ENCODE results near the gene RPS4Y1.
A peak's percentile ranks its signal among the peaks of the same experiment; 100 is the strongest.

RPS4Y1 gene

GRCh38 chrY:2885880-2886279, 44.5 kb downstream of the RPS4Y1 start:
- DNase-seq, result no peak

- peak in 1 of 2 donors; percentile 25 for DNase-seq
Observed at GRCh38 chrY:2887386-2887785, 46.0 kb downstream of the RPS4Y1 start.

GRCh38 chrY:2887955-2888354, 46.6 kb downstream of the RPS4Y1 start:
- no peak for DNase-seq

GRCh38 chrY:2893471-2893870, 52.1 kb downstream of the RPS4Y1 start:
- DNase-seq, result no peak

- DNase-seq, result no peak
Observed at GRCh38 chrY:2896050-2896449, 54.6 kb downstream of the RPS4Y1 start.

DNA sequence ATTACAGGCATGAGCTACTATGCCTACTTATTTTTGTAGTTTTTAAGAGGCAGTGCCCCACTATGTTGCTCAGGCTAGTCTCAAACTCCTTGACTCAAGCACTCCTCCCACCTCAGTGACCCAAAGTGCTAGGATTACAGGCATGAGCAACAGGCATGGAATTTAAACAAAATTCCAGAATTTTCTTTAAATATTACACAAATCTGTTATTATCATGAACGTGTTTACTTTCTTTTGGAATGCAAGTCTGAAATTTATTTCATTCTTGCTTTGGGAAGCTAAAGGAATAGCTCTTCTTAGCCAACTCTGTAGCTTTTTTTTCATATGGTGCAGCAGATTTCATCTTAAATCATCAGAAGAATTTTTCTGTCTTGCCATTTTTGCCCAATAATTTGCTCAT, 66.0 kb downstream of the RPS4Y1 start:
- DNase-seq, result no peak

DNA sequence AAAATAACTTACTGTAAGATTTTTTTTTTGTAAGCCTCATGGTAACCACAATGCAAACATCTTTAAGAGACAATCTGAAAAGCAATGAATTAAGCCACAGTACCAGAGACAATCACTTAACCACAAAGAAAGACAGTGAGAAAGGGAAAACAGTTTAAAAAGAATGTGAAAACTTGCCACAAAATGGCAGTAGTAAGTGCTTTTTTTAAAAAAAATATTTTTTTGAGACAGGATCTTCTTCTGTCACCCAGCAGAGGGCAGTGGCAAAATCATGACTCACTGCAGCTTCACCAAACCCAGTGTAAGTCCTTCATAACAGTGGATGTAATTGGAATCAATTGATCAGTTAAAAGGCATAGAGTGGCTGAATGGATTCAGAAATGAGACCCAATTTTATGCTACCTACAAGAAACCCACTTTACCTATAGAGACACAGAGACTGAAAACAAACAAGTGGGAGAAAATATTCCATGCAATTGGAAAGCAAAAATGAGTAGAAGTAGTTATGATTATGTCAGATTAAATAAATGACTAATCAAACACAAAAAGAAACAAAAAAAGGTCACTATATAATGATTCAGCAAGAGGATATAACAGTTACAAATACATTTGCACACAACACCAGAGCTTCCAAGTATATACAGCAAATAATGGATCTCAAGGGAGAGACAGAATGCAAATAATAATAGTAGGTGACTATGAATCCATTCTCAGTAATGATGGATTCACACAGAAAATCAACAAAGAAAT, 71.8 kb downstream of the RPS4Y1 start:
- peak in 1 of 2 donors; percentile 64 for DNase-seq
